ENCODE results near the gene TMEM200A.

The TMEM200A gene

GRCh38 chr6:130412556-130413290, 46.9 kb downstream of the TMEM200A start:
- TF ChIP-seq CTCF (IDR thresholded peaks at IDR 0.05; ENCODE audit: control insufficient read depth, extremely low read depth, insufficient read depth) = no peak
- no peak for DNase-seq (ENCODE audit: low read depth)
- H3K4me3 ChIP-seq (ENCODE audit: low read depth, low read length) = no peak overlapping the region

GRCh38 chr6:130417951-130418350, 52.1 kb downstream of the TMEM200A start:
- H3K4me3 ChIP-seq (ENCODE audit: low read depth, low read length) = no peak overlapping the region
- TF ChIP-seq CTCF (IDR thresholded peaks at IDR 0.05; ENCODE audit: control insufficient read depth, extremely low read depth, insufficient read depth) = no peak
- DNase-seq (ENCODE audit: low read depth) = no peak

GRCh38 chr6:130420911-130421310, 55.1 kb downstream of the TMEM200A start:
- no peak overlapping the region for H3K4me3 ChIP-seq (ENCODE audit: low read depth, low read length)
- no peak for TF ChIP-seq CTCF (IDR thresholded peaks at IDR 0.05; ENCODE audit: control insufficient read depth, extremely low read depth, insufficient read depth)
- DNase-seq (ENCODE audit: low read depth) = no peak

GRCh38 chr6:130421585-130421984, 55.8 kb downstream of the TMEM200A start:
- H3K4me3 ChIP-seq (ENCODE audit: low read depth, low read length) = no peak overlapping the region
- TF ChIP-seq CTCF (IDR thresholded peaks at IDR 0.05; ENCODE audit: control insufficient read depth, extremely low read depth, insufficient read depth) = no peak
- no peak for DNase-seq (ENCODE audit: low read depth)

GRCh38 chr6:130423044-130423443, 57.2 kb downstream of the TMEM200A start:
- no peak for DNase-seq (ENCODE audit: low read depth)
- H3K4me3 ChIP-seq (ENCODE audit: low read depth, low read length) = no peak overlapping the region
- no peak for TF ChIP-seq CTCF (IDR thresholded peaks at IDR 0.05; ENCODE audit: control insufficient read depth, extremely low read depth, insufficient read depth)

- no peak for TF ChIP-seq CTCF (IDR thresholded peaks at IDR 0.05; ENCODE audit: control insufficient read depth, extremely low read depth, insufficient read depth)
- DNase-seq (ENCODE audit: low read depth) = no peak
- H3K4me3 ChIP-seq (ENCODE audit: low read depth, low read length) = no peak overlapping the region
Measured at GRCh38 chr6:130424710-130425109, 58.9 kb downstream of the TMEM200A start.

GRCh38 chr6:130425537-130425936, 59.7 kb downstream of the TMEM200A start:
- DNase-seq (ENCODE audit: low read depth) = no peak
- no peak for TF ChIP-seq CTCF (IDR thresholded peaks at IDR 0.05; ENCODE audit: control insufficient read depth, extremely low read depth, insufficient read depth)
- no peak overlapping the region for H3K4me3 ChIP-seq (ENCODE audit: low read depth, low read length)
